HG02943 (cell line): Measurements from ENCODE around the gene CHIC1.
"Not testable (repeated sequence)": the region's sequence is repeated elsewhere in the genome, so short reads cannot be mapped to it uniquely, and the experiment has no call there.

ENCODE experiments used
- ATAC-seq: cut with Tn5 transposase; IDR thresholded peaks from one replicate; pipeline ENCODE4 v1.9.1; 2021; ENCODE audit warnings: mild to moderate bottlenecking, low read depth, moderate library complexity; ENCODE audit not compliant: unreplicated experiment

CHIC1 gene

DNA sequence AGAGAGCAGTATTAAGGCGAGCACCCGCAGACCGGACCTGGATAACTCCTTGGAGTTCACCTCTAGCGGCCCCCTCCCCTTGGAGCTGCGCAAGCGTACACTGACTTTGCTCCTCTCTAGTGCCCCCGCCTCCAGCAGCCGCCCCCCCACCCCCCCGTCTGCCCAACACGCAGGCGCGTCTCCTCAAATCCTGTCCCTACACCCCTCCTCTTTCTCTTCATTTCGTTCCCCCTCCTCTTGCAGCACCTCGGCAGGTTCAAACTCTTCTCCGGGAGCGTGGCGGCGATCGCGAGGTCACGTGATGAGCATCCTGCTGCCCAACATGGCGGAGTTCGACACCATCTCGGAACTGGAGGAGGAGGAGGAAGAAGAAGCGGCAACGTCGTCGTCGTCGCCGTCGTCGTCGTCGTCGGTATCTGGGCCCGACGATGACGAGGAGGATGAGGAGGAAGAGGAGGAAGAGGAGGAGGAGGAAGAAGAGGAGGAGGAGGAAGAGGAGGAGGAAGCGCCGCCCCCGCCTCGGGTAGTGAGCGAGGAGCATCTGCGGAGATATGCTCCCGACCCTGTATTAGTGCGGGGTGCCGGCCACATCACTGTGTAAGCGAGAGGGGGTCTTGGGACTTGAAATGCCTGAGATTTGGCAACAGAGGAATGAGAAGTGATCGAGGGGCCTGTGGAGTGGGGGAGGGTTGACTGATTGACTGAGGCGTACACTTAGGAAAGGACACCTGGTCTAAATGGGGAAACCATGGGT lies at the start of gene CHIC1:
CHIC1 (plus strand) TSS at position 214 of the 754 bp plus-strand sequence; CDS start at position 302, 88 bp downstream.
- peak; percentile 63 for ATAC-seq

DNA sequence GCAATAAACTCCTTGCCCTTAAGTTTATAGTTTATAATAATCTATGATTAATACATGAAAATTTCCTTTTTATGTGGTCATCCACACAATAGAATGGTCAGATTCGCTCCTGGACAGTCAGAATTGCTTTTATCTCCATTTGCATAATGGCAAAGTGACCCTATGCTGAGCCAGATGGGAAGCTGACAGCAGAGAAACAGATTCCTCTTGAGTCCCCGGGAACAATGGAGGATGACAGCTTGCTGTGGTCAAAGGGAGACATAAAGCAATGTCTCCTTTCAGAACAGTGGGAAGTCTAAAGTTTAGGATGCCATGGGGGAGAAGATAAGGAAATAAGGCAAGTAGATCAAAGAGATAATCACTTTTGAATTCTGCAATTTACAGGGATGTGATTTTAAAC lies 40.2 kb upstream of the CHIC1 start:
- not testable (repeated sequence) for ATAC-seq

DNA sequence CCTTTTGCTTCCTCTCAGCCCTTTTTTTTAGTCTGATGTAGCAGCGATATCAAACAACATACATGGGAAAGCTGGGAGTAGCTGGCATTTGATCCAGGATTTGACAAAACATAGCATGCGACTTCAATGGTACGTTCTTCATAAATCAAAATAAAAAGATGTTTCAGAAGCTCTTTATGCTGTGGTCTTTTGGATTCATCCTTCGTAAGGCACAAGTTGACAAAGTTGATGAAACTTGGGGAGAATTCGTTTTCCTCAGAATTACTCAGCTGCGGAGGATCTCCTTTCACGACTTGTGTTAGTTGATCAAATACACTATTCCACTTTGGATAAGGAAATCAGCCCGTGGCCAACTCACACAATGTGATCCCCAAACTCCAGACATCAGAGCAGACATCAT lies 38.1 kb upstream of the CHIC1 start:
- ATAC-seq: no peak

DNA sequence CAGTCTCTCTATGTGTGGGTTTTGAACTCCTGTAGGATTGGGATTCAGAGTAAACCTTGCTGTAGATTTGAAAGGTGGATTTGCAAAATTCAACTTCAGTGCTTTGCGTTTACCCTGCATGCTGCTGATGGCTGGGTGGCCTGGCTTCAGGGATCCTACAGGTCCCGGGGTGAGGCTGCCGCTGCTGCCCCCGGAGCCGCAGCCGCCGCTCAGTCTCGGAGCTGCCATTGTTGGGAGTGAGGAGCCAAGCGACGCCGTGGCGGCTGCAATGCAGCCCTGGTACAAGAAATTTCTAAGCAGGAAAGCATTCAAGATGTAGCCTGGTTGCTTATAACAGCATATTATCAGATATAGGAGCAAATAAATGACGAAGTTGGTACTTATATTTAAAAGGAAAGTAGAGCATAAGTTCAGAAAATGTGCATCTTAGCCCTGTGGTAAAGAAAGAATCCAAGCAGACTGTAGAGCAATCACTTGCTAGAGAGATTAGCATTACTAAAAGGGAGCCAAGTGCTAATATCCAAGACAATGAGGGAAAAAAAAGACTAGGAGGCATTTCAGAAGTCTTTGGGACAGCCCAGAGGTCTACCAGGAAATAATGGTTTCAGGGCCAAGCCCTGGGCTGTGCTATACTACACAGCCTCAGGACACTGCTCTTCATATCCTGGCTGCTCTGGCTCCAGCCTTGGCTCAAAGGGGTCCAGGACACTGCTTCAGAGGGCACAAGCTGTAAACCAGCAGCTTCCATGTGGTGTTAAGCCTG lies 36.9 kb upstream of the CHIC1 start:
- ATAC-seq: no peak

DNA sequence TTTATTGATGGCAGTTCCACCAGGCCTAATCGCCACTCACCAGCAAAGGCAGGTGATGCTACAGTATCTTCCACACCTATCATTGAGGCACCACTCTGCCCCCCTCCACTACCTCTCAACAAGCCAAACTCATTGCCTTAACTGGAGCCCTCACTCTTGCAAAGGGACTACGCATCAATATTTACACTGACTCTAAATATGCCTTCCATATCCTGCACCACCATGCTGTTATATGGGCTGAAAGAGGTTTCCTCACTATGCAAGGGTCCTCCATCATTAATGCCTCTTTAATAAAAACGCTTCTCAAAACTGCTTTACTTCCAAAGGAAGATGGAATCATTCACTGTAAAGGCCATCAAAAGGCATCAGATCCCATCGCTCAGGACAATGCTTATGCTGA lies 31.3 kb upstream of the CHIC1 start:
- ATAC-seq: not testable (repeated sequence)

DNA sequence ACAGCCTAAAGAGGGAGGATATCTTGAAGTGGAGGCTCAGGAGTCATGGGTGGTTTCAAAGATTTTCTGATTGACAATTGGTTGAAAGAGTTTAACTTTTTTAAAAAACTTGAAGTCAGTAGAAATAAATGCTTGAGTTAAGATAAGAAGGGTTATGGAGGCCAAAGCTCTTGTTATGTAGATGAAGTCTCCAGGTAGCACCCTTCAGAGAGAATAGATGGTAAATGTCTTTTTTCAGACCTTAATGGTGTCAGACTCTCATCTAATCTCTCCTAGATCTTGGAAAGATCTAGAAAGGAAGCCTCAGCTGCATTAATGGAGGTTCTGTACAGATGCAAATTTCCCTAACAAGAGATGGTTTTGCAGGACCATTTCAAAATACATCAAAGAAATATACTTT lies 6.8 kb upstream of the CHIC1 start:
- no peak for ATAC-seq

DNA sequence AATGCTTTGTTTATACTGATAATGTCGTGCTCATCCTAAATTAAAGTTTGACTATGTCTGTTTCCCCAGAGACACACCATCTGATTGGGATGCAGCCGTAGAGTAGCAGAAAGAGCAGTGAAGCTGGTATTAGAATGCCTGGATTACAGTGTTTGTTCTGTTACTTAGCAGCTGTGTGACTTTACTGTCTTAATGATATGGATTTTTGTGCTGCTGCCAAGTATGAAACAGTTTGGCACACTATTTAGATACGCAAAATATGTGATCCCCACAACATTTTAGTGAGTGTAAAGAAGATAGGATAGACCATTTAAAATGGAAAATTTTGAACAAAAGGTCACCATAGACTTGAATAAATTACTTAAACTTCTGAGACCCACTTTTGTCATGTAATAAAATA lies 1.2 kb upstream of the CHIC1 start:
- no peak for ATAC-seq

DNA sequence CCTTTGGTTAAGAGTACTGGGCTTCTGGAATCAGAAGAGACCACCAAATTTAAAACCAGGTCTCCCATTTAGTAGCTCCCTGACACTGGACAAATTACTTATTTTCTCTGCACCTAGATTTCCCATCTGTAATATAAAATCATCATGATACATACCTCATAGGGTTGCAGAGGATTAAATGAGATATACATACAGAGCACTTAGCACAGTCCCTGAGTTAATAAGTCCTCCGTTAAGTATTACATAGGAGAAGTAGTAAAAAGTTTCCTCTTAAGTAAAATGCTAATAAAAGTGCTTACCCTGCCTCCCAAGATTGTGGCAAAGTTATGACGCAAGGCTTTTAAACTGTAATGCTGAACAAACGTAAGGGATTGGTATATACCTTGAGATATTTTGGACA lies 539 bp upstream of the CHIC1 start:
- ATAC-seq: no peak

DNA sequence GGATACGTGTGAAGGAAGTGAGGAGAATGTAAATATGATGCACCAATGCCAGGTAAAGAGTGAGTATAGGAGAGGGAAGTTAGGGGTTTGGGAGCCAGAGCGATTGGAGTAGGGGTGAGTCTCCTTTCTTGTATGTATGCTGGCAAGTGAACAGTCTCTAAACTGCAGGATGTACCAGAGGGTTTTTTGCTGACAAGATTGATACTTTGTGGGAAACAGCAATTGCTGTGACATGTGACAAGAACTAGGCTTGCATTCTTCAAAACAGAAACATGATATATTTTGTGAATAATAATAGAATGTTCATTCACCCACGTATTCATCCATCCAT lies 706 bp downstream of the CHIC1 start:
- peak; percentile 43 for ATAC-seq

DNA sequence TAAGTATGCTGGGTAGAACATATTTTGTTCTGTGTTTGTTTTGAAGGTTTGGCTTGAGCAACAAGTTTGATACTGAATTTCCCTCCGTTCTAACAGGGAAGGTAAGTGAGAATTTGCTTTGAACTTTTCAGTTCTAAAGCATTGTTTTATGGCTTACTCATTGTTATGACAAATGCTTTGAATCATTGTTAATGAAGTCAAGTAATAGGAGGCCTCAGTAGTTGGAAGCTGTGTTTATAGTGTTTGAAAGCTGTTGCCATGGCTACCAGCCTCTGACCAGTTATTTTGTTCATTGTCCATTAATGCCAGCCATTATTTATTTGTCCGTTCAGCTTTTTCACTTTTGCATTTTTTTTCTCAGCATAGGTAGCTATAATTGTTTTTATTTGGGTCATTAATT lies 14.4 kb downstream of the CHIC1 start:
- ATAC-seq: no peak

DNA sequence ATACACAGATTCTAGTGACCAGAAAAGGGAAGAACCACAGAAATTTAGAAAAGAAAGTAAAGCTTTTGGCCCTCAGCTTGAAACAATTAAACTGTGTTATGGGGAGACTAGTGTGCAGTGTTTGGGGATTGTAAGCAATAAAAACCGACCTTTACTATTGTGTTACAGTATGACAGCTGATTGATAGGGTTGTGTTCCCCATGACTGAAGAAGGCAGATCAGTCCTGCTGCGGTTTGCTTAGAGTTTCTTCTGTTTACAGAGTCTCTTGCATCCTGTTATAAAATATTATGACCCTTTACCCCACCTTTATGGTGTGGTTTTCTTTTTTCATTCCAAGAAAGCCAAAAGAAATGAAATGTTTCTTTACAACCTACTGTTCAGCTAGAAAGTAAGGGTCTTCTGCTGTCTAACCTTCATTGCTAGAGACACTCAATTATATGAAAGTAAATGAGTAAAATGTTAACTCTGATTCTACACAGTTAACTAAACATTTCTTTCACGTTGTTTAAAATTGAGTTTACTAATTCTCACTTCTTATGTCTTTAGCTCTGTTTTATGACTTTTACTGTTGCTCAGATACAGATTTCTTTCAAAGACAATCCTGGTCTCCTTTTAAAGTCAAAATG lies 18.1 kb downstream of the CHIC1 start:
- ATAC-seq: no peak

DNA sequence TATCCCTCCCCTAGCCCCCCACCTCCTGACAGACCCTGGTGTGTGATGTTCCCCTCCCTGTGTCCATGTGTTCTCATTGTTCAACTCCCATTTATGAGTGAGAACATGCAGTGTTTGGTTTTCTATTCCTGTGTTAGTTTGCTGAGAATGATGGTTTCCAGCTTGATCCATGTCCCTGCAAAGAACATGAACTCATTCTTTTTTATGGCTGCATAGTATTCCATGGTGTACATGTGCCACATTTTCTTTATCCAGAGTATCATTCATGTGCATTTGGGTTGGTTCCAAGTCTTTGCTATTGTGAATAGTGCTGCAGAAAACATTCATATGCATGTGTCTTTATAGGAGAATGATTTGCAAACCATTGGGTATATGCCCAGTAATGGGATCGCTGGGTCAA lies 34.8 kb downstream of the CHIC1 start:
- not testable (repeated sequence) for ATAC-seq

DNA sequence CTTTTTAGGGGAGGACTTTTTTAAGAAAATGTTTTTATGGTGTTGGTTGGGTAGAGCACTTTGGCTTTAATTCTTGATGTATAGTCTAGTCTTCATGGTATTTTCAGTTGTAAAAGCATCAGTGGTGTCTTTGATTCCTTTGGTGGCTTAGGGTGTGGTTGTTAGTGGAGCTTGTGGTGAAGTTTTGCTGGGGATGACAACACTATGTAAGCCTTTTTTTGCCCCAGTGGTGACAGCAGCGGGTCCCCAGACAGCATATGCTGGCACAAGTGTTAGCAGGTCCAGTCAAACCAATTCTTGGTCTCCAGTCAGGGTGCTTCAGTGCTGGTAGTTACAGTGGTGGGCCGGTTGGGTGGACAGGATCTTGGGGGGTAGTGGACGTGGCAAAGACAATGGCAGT lies 52.0 kb downstream of the CHIC1 start:
- ATAC-seq: no peak

DNA sequence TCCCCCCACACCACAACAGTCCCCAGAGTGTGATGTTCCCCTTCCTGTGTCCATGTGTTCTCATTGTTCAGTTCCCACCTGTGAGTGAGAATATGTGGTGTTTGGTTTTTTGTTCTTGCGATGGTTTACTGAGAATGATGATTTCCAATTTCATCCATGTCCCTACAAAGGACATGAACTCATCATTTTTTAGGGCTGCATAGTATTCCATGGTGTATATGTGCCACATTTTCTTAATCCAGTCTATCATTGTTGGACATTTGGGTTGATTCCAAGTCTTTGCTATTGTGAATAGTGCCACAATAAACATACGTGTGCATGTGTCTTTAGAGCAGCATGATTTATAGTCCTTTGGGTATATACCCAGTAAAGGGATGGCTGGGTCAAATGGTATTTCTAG lies 78.7 kb downstream of the CHIC1 start:
- not testable (repeated sequence) for ATAC-seq

DNA sequence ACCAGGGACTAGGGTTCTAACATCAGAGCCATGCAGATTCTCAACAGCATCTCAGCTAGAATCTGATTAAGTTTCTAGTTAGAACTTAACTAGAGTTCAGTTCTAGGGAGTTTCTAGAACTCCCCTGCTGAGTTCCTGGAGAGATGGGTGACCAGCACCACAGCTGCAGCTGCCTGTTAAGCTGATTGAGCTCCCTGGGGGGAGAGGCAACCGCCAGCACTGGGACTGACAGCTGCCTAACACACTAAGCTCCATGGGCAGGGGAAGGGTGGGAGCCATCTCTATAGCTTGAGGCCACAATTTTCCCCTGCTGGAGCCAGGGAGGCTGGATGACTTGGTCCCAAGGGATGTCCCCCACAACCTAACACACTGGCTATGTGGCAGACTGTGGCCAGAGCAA lies 84.2 kb downstream of the CHIC1 start:
- ATAC-seq: no peak

DNA sequence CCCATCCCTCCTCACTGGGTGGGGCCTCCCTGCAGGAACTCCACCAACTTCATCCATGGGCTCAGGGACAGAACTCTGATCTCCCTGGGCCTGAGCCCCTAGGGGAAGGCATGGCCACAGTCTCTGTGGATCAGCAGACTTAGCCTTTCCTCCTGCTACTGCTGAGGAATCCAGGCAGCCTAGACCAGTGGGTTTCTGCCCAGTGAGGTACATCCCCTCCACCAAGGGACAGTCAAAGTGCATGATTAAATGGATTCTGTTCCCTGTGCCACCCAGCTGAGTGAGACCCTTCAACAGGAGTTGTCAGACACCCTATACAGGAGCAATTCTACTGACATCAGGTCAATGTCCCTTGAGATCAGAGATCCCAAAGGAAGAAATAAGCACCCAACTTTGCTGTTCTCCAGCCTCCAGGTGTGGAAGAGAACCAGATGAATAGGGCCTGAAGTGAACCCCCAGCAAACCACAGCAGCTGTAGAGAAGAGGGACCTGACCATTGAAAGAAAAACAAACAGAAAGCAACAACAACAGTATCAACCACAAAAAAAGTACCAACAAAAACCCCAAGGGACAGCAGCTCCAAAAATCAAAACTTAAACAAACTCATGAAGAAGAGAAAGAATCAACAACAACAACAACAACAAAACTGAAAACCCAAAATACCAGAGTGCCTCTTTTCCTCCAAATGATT lies 84.8 kb downstream of the CHIC1 start:
- no peak for ATAC-seq

DNA sequence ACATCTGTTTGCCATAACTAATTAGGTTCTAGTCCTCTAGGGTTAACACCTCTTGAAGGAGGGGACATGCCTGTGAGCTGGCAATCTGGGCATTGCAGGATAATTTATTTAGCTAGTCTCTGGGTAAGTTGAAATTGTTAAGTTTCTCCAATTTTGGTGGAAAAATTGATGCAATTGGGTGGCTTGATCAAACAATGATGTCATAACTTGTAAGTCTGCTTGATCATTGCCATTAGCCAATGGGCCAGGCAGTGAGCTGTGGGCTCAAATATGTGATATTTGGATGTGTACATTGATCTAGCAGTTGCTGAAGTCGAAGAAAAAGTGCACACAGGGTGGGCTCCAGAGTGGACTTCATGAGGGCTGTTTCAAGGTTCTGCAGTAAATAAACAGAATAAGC lies 98.3 kb downstream of the CHIC1 start:
- not testable (repeated sequence) for ATAC-seq

DNA sequence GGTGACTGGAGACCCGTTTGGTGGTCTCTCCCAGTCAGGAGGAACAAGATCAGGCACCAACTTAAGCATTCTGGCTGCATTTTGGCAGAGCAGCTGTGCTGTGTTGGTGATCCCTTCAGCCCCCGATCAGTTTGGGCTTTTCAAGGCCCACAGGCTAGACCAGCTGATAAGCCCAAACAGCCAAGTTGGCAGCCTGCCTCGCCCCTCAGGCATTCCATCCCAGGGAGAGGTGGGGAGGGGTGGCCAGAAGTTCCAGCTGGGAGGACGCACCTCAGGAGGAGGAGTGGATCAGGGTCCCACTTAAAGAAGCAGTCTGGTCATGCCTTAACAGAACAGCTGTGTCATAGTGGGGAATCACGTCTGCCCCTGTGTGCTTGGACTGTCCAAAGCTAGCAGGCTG lies 105.8 kb downstream of the CHIC1 start:
- no peak for ATAC-seq

DNA sequence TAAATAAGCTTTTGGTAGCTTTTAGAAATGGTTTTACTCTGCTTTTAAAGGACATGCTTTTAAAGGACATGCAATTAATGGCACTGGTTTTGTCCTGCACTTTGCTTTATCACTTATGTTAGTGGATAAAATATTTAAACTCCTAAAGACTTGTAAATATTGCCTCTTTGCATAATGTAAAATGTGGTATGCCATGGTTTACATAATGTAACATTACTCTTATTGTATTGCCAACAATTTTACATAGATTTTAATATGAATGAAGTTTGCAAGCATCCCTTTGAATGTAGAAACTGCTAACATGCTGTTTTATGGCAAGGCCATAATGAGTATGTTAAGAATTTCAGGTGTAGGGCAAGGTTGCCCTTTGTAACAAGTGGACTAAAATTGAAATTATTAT lies 118.4 kb downstream of the CHIC1 start:
- no peak for ATAC-seq

DNA sequence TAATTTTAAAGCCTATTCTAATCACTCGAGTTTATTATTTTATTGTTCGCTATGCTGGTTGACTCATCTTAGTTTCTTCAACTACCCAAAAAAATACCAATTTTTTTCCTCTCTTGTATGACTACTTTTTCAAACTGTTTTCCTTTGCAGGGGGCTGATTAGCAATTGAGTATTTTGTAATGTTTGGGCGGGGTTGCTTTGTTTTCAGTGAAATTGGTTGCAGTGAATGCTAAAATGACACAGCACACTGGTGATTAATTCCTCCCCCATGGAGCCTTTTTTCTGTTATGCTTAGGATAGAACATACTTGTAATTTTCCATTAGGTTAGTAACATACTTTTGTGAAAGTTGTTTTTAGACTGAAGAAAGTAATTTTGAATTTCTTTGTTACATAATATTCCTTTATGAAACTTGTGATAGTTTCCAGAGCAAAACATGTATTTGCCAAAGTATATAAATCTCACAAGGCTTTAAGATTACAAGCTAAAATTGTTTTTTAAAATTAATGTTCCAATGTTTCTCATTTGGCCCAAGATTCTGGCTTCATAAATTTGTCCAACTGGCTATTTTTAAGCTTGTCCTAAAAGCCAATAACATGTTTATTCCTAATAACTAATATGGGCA lies 120.4 kb downstream of the CHIC1 start:
- no peak for ATAC-seq

DNA sequence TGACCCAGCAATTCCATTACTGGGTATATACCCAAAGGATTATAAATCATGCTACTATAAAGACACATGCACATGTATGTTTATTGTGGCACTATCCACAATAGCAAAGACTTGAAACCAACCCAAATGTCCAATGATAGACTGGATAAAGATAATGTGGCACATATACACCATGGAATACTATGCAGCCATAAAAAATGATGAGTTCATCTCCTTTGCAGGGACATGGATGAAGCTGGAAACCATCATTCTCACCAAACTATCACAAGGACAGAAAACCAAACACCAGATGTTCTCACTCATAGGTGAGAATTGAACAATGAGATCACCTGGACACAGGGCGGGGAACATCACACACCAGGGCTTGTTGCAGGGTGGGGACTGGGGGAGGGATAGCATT lies 144.0 kb downstream of the CHIC1 start:
- ATAC-seq: not testable (repeated sequence)
